HG02763 (cell line): Measurements from ENCODE around the gene SSBP2.
"Not testable (repeated sequence)": the region's sequence is repeated elsewhere in the genome, so short reads cannot be mapped to it uniquely, and the experiment has no call there.

Source experiments
- ATAC-seq: cut with Tn5 transposase; IDR thresholded peaks from one replicate; pipeline ENCODE4 v1.9.1; 2021; ENCODE audit warnings: mild to moderate bottlenecking, moderate library complexity; ENCODE audit not compliant: unreplicated experiment

SSBP2 gene

GRCh38 chr5:81740758-81741157 lies 10.1 kb downstream of the SSBP2 start:
- no peak for ATAC-seq

- no peak for ATAC-seq
Measured at GRCh38 chr5:81739291-81739690, 11.6 kb downstream of the SSBP2 start.

GRCh38 chr5:81729276-81729675 lies 21.6 kb downstream of the SSBP2 start:
- no peak for ATAC-seq

GRCh38 chr5:81728301-81728700 lies 22.6 kb downstream of the SSBP2 start:
- no peak for ATAC-seq

GRCh38 chr5:81726297-81726696 lies 24.6 kb downstream of the SSBP2 start:
- no peak for ATAC-seq

GRCh38 chr5:81724571-81724970 lies 26.3 kb downstream of the SSBP2 start:
- ATAC-seq = no peak

GRCh38 chr5:81724108-81724507 lies 26.8 kb downstream of the SSBP2 start:
- no peak for ATAC-seq

GRCh38 chr5:81721049-81721448 lies 29.8 kb downstream of the SSBP2 start:
- ATAC-seq = no peak

- ATAC-seq = no peak
Measured at GRCh38 chr5:81719743-81720345, 31.1 kb downstream of the SSBP2 start.

GRCh38 chr5:81718300-81718699 lies 32.6 kb downstream of the SSBP2 start:
- ATAC-seq = no peak

GRCh38 chr5:81717860-81718259 lies 33.0 kb downstream of the SSBP2 start:
- no peak for ATAC-seq

GRCh38 chr5:81717226-81717625 lies 33.7 kb downstream of the SSBP2 start:
- ATAC-seq = no peak

GRCh38 chr5:81714076-81714475 lies 36.8 kb downstream of the SSBP2 start:
- not testable (repeated sequence) for ATAC-seq

- no peak for ATAC-seq
Measured at GRCh38 chr5:81708889-81709288, 42.0 kb downstream of the SSBP2 start.

- ATAC-seq = no peak
Measured at GRCh38 chr5:81703840-81704239, 47.1 kb downstream of the SSBP2 start.

GRCh38 chr5:81700166-81700565 lies 50.7 kb downstream of the SSBP2 start:
- no peak for ATAC-seq

GRCh38 chr5:81698813-81699212 lies 52.1 kb downstream of the SSBP2 start:
- no peak for ATAC-seq

- ATAC-seq = no peak
Measured at GRCh38 chr5:81696418-81697397, 54.2 kb downstream of the SSBP2 start.

GRCh38 chr5:81694726-81695125 lies 56.2 kb downstream of the SSBP2 start:
- no peak for ATAC-seq

GRCh38 chr5:81688215-81688614 lies 62.7 kb downstream of the SSBP2 start:
- ATAC-seq = no peak

GRCh38 chr5:81687292-81687691 lies 63.6 kb downstream of the SSBP2 start:
- ATAC-seq = no peak

GRCh38 chr5:81685471-81685870 lies 65.4 kb downstream of the SSBP2 start:
- ATAC-seq = no peak
